ENCODE data around the gene ZDHHC3. TPM values are rescaled to one million over a fixed set of nuclear protein-coding genes. Genes with fewer than 3 reads are reported as not detected.

ZDHHC3 gene
- total RNA-seq, 2 donors from 2014 or later = 40.6 to 60.5 TPM

- Histone ChIP-seq H3K9me3 (no peaks in the 10 kb centered on the region), H3K27me3 (no peaks in the 10 kb centered on the region), H3K36me3 (no peaks in the 10 kb centered on the region), H3K4me1 (peaks cover 0 to 5% of the 10 kb centered on the region in 2 donors), H3K27ac (no peak overlapping the region), H3K4me3 (no peak overlapping the region)
- no peak for DNase-seq (ENCODE audit: low spot score)
- no peak for TF ChIP-seq CTCF (IDR thresholded peaks at IDR 0.05)
Observed at GRCh38 chr3:44915702-44916438, 60.1 kb downstream of the ZDHHC3 start.

DNA sequence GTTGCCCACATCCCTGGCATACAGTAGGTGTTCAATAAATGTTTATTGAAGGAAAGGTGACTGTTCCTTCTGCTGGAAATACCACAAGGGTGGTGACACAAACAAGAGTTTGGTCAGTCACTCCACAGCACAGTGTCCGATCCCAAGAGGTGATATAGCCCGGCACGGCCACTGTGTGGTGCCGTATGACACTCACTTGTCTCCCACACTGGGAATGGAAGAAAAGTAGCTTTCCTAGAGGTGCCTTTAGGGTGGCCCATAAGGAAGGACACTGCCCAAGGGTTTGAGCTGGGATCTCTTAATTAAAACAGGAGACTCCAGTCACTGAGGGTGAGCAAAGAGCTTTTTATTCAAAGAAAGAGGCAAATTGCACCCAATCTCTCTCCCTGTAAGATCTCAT, 61.0 kb downstream of the ZDHHC3 start:
- Histone ChIP-seq H3K27me3 (no peaks in the 10 kb centered on the region), H3K36me3 (no peaks in the 10 kb centered on the region), H3K9me3 (no peaks in the 10 kb centered on the region), H3K4me1 (peaks cover 0 to 5% of the 10 kb centered on the region in 2 donors), H3K27ac (no peak overlapping the region), H3K4me3 (no peak overlapping the region)
- TF ChIP-seq CTCF (IDR thresholded peaks at IDR 0.05) = no peak
- no peak for DNase-seq (ENCODE audit: low spot score)

DNA sequence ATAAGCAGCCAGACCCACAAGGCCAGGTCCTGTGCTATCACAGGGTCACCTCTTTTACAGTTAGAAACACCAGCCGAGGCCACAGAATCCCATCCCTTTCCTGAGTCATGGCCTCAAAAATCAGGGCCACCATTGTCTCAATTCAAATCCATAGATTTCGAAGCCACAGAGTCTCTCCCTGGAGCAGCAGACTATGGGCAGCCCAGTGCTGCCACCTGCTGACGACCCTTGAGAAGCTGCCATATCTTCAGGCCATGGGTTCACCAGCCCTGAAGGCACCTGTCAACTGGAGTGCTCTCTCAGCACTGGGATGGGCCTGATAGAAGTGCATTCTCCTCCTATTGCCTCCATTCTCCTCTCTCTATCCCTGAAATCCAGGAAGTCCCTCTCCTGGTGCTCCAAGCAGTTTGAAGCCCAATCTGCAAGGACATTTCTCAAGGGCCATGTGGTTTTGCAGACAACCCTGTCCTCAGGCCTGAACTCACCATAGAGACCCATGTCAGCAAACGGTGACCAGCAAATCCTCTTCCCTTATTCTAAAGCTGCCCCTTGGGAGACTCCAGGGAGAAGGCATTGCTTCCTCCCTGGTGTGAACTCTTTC, 62.0 kb downstream of the ZDHHC3 start:
- H3K27me3 ChIP-seq = no peaks in the 10 kb centered on the region
- H3K9me3 ChIP-seq = no peaks in the 10 kb centered on the region
- peaks cover 0 to 5% of the 10 kb centered on the region in 2 donors for H3K4me1 ChIP-seq
- H3K27ac ChIP-seq = no peak overlapping the region
- peak; percentile 57 to 83 for TF ChIP-seq CTCF (IDR thresholded peaks at IDR 0.05)
- H3K36me3 ChIP-seq = no peaks in the 10 kb centered on the region
- no peak overlapping the region for H3K4me3 ChIP-seq
- no peak for DNase-seq (ENCODE audit: low spot score)

DNA sequence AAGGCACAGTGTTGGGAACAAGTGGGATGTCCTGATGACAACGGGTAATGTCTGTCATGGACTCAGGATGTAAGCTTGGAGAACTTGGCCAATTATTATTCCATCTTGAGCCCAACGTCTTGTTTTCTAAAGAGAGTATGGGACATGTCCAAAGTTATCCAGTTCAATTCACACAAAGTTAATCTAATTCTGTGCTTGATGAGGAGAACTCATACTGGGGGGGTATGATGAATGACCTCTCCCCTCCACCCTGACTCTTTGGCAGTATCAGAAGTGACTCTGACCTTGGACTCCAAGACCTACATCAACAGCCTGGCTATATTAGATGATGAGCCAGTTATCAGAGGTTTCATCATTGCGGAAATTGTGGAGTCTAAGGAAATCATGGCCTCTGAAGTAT, 65.3 kb downstream of the ZDHHC3 start:
- Histone ChIP-seq H3K27ac (no peak overlapping the region), H3K36me3 (no peaks in the 10 kb centered on the region), H3K9me3 (no peaks in the 10 kb centered on the region), H3K27me3 (no peaks in the 10 kb centered on the region), H3K4me3 (no peak overlapping the region), H3K4me1 (peaks cover 0 to 4% of the 10 kb centered on the region in 2 donors)
- no peak for TF ChIP-seq CTCF (IDR thresholded peaks at IDR 0.05)
- DNase-seq (ENCODE audit: low spot score) = no peak

- Histone ChIP-seq H3K4me1 (no peaks in the 10 kb centered on the region), H3K4me3 (no peak overlapping the region), H3K27ac (no peak overlapping the region), H3K27me3 (no peaks in the 10 kb centered on the region), H3K36me3 (no peaks in the 10 kb centered on the region), H3K9me3 (no peaks in the 10 kb centered on the region)
- TF ChIP-seq CTCF (IDR thresholded peaks at IDR 0.05) = no peak
- no peak for DNase-seq (ENCODE audit: low spot score)
Observed at GRCh38 chr3:44909063-44909462, 66.9 kb downstream of the ZDHHC3 start.

Measured in right atrium auricular region (tissue), 2 donors.